GM18873 (cell line): ENCODE results near the gene FAM186B.

Experiments used
- ATAC-seq: cut with Tn5 transposase; IDR thresholded peaks from one replicate; pipeline ENCODE4 v1.9.1; 2021; ENCODE audit warnings: mild to moderate bottlenecking, moderate library complexity, moderate number of reproducible peaks; ENCODE audit not compliant: unreplicated experiment, low FRiP score

Gene FAM186B

DNA sequence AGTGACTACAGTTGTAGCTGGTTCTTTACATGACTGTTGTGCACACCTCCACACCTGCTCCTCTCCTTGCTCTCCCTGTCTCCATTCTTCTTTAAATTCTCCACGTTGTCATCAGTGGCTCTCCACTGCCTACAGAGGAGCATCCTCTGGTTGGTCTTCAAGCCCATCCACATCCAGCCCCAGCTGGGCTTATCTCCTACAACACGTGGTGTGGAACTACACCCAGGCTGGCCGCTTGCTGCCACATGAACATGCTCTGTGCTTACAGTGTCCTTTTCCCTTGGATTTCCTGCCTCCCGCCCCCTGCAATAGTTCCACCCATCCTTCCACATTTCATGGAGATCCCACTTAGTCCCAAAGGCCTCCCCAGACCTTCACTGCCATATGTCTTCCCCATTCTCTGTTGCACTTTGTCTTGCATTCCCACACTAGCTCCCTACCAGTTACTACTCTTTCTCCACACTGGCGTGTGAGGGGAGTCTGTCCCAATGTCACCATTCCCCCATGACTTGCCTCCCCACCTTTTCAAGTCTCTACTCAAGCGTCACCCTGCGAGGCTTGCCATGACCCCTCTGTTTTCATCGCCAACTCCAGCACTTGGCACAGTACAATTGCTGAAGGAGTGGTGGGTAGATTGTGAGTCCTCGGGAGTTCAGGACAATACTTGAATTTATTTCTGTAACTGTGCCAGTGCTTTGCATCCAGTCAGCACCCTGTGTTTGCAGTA lies 27.7 kb downstream of the FAM186B start:
- no peak for ATAC-seq

DNA sequence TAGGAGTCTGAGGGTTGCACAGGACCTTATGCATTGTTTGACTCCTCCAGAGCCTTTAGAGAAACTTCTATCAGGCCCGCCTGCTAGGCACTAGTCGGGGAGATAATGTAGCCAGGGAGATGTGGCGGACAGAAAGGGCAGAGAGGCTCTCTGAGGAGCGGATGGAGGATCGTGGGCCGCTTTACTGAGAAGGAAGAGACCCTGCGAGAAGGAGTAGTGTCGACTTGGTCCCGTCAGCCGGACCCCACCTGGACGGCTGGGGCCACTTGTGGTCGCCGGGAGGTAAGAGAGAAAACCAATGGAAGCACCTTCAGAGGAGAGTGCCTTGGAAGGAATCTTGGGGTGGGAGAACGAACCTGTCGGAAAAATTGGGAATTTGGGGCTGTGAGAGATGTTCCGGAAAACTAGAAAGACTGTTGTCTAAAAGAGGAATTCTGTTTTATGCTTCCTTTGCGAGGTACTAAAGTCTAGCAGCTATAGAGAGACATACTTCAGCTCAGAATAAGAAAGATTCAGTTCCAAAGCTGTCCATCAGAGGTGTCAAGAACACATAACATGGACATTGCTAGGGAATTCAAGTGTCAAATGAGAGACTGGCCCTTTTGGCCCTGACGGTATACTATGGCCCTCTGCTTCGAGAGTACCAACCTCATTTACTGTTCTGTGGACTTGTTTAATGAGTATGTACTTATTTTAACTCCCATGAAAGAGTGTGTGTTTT lies 36.8 kb downstream of the FAM186B start:
- peak; percentile 2 for ATAC-seq

DNA sequence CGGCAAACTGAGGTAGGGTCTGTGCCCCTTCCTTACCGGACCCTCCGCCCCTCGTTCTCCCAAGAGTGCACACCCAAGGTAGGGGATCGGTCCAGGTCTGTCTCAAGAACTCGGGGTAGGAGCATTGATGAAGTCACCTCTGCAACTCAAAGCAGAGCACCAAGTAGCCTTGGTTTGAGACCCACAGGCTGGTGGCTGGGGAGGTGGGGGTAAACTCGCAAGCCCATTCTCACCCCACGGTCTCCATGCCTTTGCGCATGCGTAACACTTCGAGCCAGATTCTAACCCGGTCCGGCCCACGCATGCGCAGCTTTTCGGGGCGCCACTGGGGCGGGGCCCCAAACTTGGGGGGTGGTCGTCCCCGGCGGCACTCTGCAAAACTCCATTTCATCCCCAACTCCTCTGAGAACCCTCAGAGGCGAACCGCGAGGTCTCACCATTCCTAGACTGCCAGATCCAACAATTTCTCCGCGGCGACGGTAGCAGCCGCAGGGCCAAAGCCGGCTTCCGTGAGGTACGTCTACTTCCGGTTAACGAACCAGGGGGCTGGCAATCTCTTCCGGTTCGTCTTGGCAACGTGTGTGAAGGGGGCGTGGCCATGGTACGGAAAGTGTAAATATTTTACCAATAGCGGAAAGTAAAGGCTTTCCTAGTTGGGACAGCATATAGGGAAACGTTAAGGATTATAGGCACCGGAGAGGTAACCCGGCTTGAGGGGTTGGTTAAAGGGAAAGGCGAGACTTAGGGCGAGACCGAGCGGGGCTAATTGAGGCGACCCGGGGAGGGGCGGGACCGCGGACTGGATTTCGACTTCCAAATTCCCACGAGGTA lies 37.6 kb downstream of the FAM186B start, which contains the start of gene MCRS1:
TSS of gene MCRS1 (minus strand) at position 532 of the 831 bp plus-strand sequence. CDS start 1,411 bp downstream, outside the sequence.
- ATAC-seq, result peak; percentile 77

DNA sequence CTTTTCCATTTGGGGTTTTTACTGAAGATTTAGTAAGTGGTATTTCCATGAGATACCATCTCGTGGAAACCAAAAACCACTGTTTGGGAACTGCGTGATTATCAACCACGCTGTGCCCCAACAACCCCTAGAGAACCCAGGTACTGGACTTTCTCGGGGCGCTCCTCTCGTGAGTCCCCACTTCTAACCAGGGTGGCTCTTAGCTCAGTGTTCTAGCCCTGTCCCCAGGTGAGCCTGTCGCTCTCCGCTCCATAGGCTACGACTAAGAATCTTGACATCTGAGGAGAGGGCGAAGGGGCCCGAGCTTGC lies 38.2 kb downstream of the FAM186B start:
- ATAC-seq, result peak; percentile 3

DNA sequence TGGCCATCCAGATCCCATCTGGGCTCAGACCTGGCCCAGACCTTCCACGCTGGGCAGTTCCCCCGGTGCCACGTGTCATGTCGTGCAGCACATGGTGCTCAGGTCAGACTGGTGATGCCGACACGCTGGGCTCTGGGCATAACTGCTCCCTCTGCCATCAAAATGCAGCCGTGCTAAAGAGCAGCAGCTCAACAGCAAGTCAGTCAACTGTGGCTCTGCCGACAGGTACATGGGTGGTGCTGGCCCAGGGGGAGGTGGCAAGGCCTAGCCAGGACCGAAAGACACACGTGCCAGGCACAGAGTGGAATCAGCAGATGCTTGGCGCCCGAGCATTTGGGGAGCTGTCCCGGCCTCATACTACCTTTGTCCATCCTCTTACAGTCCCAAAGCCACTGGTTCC lies 39.1 kb downstream of the FAM186B start:
- no peak for ATAC-seq

DNA sequence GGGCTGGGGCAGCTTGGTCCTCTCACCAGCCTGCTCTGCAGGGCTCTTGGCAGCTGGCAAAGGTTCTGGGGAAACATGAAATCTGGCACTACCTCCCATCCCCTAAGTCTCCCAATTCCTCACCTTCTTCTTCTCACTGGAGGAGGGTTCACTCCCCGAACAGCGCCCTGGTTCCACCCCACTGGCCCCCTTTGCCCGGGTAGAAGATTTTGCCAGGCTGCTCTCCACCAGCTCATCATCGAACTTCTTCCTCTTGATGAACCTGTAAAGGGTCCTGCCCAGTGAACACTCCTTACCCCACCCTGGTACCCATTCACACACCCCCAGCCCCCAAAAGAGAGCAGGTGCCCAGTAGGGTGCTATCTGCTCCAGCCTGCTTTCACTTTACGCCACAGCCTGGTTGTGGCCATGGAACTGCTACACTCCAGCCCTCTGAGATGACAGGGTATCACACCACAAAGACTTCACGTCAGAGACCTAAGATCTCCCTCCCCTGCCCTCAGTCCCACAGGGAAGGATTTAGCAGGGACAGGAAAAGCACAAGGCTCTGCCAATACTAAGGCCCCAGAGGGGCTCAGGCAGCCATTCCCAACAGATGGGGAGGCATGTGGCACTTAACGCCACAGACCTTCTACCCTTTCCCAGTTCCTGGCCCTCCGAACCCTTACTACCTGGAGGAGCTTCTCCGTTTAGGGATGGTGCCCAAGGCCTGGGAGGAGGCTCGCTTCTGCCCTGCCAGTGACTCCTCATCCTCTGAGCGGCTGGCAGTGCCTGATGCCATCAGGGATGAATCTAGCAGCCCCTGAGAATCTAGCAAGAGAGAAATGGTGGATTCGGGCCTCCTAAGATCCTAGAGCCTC lies 39.8 kb downstream of the FAM186B start:
- no peak for ATAC-seq

DNA sequence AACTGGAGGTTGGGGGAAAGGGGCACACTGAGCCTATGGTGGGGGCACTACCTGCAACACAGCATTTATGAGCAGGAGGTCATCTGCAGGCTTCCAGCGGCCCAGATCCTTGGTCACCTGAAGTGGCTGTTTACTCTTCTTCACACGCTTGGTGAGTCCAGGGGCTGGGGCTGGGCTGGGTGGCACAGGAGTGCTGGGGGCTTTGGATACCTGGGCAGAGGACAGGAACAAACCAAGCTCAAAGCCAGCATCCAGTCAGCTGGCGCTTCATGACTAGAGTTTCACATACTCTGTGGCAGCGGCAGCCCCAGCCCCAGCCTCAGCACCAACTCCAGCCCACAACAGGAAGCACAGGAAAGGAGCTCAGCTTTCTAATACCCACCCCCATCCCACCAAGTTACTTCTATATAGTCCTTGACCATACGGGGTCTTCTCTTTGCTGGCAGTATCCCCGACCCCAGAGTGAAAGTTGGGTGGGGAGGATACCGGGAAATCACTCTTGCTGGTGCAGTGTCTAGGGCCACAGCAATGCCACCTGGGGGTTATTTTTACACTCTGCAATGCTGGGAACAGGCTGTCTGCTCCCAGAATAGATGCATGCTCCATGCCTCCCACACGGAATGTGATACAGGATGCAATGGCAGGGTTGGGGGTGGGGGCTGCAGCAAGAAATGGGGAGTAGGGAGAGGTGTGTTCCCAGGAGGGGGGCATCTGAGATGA lies 40.6 kb downstream of the FAM186B start:
- ATAC-seq, result no peak

DNA sequence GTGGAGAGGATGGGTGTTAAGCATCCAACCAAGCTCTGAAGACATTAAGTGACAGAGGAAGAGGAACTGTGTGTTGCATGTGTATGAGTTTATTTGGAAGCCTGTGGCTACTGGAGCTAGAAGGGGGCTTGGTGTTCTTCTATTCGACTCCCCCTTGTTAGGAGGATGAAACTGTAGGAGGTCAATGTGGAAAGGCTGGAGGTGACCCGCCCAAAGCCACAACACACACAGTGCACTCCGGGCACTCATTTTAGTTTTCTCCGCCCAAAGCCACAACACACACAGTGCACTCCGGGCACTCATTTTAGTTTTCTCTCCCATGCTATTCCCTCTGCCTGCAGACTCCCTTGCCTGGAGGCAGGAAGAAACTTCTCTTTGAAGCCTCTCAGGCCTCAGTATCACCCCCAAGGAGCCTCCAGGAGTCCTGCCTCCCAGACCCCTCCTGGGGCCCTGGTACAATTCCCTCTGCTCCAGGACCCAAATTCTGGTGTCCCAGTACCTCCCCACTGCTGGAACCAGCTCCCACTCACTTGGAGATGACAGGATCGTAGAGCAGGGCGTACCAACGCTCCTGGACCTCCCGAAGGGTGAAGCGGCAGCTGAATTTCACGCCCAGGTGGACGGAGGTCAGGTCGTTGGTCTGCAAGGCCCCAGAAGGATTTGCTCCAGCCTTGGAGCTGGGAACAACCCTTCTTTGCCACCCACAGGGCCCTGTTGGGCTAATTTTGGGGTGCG lies 41.3 kb downstream of the FAM186B start:
- ATAC-seq, result no peak

DNA sequence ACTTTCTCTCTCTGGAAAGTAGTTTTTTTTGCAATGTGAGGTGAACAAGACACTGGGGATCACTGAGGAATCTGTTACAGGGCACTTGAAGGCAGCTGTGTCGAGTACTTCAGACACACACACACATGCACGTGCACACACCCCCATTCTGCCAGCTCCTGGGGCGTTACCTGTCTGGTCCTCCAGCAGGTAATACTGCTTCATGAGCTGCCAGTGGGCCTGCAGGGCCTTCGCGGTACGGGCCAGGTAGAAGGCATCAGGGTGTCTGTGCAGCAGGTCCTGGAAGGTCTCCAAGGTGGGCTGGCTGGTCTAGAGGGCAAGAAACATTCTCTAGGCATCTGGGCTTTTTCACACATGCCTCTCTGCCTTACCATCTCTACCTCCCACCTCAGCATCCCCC lies 42.6 kb downstream of the FAM186B start:
- ATAC-seq, result no peak

DNA sequence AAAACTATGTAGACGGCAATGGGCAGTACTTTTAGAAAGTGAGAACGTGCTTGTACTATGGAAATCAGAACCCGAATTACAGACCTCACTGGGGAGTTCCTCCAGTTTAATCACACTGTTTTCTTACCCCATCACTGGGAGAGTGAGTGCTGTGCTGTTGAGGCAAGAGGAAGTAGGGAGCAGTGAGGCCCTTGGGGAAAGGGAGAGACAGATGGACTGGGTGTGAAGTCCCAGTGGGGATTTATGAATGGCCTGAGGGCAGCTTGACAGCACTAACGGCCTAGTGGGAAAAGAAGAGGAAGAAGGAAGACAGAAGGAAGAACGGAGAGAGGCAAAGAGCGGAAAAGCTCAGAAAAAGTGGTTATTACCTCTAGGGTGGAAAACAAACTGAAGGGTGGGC lies 43.2 kb downstream of the FAM186B start:
- no peak for ATAC-seq

DNA sequence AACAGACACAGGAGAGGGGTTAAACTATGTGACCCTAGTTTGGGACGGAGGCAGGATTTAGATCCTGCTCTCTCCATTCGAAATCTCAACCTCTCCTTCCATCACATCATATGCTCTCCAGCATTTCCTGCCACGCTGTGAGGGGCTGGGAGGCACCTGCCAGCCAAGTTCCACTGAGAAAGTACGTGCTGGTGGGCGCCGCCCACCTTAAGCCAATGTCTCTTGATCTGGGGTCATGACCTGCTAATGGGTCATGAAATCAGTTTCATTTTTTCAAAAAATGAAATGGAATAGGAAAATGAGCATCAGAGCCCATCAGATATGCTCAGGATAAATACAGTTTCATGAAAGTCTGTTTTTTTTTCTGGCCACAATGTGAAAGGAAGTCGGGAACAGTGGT lies 44.7 kb downstream of the FAM186B start:
- ATAC-seq, result no peak

DNA sequence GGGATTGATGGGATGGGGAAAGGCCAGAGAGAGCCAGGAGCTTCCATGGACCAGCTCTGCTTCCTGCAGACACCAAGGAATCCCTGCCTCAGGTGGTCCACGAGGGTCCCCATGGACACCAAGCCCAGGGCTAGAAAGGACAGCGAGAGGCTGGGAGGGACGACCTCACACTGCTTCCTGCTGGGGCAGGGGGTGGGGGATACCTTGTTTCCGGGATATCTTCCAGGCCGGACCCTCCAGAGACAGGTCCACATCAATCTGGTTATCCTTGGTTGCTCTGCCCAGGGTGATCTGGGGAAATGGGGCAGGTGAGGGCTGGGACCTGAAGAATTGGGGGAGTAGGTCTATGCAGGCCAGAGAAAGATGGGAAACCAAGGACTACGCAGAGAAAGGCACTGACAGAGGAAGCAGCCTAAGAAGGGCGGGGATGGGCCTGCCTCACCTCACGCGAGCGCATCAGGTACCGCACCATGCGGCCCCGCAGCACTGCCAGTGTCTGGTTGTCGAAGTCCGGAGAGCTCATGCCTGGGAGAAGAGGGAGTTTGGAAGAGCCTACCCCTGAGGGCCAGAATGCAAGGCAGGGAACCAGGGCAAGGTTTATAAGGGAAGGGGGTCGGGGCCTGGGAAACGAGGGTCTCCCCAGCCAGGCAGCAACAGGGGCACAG lies 46.3 kb downstream of the FAM186B start:
- ATAC-seq, result no peak

DNA sequence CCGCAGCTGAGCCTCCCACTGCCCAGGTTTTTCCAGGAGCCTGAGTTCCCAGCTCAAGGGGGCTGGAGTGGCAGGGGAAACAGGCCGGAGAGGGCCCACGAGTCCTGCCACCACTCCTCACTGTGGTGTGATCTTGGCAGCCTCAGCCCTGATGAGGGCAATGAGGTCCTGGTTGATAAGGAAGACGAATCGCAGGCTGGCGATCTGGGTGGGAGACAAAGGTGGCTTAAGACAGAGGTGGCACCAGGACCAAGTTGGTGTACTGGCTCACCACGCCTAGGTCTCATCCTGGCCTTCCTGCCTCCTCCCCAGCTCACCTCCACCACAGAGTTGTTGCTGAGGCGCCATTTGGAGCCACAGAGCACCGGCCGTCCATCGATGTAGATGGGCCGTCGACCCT lies 46.9 kb downstream of the FAM186B start:
- ATAC-seq, result no peak

DNA sequence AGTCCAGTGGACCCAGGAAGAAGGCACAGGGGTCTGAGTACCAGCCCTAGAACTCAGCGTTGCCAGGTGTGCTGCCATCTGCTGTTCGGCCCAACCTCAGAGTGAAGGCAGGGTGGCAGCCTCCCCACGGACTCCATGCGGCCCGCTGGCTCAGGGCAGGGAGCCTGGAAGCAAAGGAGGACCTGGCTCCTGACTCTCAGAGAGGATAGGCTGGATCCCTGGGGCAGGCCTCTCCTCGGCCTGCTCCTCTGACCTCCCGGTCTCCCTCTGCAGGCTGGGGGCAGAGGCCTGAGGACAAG lies 47.6 kb downstream of the FAM186B start:
- no peak for ATAC-seq

DNA sequence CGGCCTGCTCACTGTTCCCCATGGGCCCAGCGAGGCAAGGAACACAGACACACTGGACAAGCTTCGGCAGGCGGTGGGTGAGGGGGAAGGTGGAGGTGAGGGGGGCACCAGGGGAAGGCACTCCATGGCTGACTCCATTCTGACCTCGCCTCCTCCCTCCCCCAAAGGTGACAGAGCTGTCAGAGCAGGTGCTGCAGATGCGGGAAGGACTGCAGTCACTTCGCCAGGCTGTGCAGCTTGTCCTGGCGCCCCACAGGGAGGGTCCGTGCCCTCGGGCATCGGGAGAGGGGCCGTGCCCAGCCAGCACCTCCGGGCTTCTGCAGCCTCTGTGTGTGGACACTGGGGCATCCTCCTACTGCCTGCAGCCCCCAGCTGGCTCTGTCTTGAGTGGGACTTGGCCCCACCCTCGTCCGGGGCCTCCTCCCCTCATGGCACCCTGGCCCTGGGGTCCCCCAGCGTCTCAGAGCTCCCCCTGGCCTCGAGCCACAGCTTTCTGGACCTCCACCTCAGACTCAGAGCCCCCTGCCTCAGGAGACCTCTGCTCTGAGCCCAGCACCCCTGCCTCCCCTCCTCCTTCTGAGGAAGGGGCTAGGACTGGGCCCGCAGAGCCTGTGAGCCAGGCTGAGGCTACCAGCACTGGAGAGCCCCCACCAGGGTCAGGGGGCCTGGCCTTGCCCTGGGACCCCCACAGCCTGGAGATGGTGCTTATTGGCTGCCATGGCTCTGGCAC lies 48.1 kb downstream of the FAM186B start:
- no peak for ATAC-seq

DNA sequence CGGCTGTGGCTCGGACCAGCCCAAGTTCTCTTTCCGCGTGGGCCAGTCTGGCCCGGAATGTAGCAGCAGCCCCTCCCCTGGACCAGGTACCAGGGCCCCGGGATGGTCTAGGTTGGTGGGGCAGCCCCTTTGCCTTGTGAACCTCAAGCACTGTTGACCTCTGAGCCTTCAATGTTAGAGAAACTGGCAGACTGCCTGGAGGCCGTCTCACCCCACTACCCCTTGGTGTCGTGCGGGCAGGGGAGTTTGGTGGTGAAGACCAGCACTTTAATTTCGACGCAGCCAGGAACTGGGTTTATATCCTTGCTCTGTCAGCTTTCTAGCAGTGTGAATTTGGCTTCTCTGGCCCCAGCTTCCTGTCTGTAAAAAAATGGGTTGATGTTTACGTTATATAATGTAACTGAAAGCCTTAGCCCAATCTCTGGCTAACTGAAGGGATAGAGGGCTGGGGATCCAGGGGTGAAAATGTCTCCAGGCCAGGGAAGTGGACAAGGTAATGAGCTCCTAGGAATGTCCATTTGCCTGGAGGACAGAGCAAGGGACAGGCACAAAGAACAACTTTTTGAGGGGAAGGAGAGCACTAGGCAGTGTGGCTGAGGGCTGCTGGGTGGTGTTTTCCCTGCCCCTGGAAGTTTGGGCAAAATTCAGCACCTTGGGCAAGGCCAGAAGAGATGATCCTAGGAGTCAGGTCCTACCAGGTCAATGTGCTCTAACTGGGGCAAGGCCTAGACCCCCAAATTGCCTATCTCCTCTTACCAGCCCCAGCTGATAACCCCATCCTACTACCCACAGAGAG lies 48.9 kb downstream of the FAM186B start:
- ATAC-seq, result no peak

DNA sequence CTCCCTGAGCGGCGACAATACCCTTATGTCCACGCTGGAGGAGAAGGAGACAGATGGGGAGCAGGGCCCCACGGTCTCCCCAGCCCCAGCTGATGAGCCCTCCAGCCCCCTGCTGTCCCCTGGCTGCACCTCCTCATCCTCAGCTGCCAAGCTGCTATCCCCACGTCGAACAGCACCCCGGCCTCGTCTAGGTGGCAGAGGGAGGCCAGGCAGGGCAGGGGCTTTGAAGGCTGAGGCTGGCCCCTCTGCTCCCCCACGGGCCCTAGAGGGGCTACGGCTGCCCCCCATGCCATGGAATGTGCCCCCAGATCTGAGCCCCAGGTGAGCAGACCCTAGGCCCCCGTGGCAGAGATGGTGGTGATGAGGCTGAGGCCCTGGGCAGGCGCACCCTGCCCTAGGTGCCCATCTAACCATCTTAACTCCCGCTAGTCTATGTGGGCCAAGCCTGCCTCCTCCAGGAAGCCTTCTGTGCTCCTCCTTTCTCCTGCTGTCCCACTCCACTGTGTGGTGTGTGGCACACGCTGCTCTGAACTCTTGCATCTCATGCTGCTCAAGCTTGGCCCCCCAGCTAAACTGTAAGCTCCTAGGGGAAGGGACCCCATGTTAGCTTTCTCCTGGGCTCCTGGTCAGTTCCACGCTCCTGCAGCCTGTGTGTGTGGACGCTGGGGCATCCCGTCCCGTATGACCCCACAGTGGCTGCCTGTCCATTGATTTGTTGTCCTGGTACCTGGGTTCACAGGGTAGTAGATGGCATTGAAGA lies 49.6 kb downstream of the FAM186B start:
- no peak for ATAC-seq
